Prostate gland (tissue), 2 donors: Measurements from ENCODE around the gene SLC27A1.

Source experiments
- POLR2A ChIP-seq: fragments of 450-650 bp; IDR thresholded peaks from one replicate; pipeline ENCODE4 v1.6.1; 2016; ENCODE audit warnings: antibody characterized with exemption, mild to moderate bottlenecking
- POLR2AphosphoS5 ChIP-seq: sonication (generic); formaldehyde crosslinking; IDR thresholded peaks from one replicate; pipeline ENCODE4 v1.6.1; 2017; ENCODE audit warnings: antibody characterized with exemption
- TF ChIP-seq, protein P1 (sequence below), 4 experiments: fragments of 200-600 bp in 2 of 4; fragments of 450-650 bp in 2 of 4; sonication (generic) in 2 of 4; IDR thresholded peaks; 1 replicate in 3 of 4; 2 replicates in 1 of 4; pipeline ENCODE4 v1.5.1; 2016 to 2019; ENCODE audit warnings: antibody characterized with exemption in 4 of 4, mild to moderate bottlenecking in 2 of 4, moderate library complexity in 2 of 4

GRCh38 chr19:17473041-17473440, 2.7 kb downstream of the SLC27A1 start:
- TF ChIP-seq, protein P1, sequence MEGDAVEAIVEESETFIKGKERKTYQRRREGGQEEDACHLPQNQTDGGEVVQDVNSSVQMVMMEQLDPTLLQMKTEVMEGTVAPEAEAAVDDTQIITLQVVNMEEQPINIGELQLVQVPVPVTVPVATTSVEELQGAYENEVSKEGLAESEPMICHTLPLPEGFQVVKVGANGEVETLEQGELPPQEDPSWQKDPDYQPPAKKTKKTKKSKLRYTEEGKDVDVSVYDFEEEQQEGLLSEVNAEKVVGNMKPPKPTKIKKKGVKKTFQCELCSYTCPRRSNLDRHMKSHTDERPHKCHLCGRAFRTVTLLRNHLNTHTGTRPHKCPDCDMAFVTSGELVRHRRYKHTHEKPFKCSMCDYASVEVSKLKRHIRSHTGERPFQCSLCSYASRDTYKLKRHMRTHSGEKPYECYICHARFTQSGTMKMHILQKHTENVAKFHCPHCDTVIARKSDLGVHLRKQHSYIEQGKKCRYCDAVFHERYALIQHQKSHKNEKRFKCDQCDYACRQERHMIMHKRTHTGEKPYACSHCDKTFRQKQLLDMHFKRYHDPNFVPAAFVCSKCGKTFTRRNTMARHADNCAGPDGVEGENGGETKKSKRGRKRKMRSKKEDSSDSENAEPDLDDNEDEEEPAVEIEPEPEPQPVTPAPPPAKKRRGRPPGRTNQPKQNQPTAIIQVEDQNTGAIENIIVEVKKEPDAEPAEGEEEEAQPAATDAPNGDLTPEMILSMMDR (IDR thresholded peaks at IDR 0.05) = no peak
- TF ChIP-seq POLR2AphosphoS5 (no peak), POLR2A (no peak)
